AG20443 (cell line): ENCODE results near the gene SCT.
A peak's percentile ranks its signal among the peaks of the same experiment; 100 is the strongest.

ENCODE experiments used
- DNase-seq: peaks from one replicate; pipeline ENCODE4 v3.0.0; 2012; ENCODE audit warnings: low spot score, mixed read lengths

SCT gene

DNA sequence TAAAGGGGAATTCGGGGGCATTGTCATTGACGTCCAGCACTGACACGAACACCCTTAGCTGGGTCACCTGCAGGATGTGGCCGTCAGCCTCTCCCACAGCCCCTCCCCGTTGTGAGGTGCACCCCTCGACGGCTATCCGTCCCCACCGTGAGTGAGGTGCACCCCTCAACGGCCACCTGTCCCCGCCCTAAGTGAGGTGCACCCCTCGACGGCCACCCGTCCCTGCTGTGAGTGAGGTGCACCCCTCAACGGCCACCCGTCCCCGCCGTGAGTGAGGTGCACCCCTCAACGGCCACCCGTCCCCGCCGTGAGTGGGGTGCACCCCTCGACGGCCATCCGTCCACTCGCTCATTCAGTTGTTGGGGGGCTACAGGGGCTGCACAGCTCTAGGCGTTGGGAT lies 5.1 kb downstream of the SCT start:
- no peak for DNase-seq

DNA sequence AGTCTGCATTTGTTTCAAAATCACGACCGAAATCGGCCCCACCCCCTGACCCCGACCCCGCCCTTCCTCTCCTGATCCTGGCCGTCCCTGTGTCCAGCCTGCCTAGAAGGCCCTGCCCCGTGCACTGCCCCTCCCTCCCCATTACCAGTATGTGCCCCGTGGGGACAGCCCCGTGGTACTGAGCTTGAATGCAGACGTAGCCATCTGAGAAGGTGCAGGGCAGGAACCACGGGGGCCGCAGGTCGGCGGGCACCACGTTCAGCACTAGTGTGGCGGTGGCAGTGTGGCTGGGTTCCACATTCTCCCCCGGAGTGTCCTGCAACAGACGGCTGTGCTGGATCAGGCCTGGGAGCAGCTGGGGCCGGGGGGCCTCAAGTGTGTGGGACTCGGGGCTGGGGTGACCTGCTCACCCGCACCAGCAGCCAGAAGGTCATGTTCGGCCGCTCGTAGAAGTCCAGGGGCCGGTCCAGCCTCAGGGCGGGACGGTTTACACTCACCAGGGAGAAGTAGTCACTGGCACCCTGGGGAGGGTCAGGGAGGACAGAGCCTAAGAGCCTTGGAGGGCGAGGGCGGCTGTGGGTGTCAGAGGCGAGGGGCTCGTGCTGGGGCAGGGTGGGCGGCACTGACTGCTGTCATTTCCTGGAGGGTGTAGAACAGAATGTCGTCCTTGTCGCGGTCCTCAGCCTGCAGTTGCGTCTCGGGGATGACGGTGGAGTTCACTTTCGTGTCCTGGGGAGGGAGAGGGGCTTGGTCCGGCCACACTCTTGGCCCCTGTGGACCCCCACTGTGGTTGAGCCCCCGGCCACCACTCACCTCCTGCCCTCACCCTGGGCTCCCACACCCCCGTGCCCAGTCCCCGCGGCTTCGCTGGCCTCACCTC lies 5.8 kb downstream of the SCT start:
- no peak for DNase-seq

DNA sequence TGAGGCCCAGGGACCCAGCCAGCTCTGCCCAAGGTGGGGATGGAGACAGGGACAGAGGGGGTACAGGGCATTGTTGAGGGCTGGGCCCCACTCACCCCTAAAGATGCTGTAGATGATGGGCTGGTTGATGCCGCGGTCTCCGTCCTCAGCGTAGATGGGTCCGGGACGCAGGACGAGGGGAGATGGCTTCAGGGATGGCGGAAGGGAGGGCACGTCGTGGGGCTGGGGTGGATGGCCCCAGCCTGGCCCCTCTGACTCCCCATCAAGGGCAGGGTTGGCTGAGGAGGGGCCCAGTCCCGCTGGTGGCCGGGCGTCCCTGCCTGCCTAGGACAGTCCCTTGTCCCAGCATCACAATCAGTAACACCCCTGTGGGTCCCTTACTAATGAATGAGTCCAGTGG lies 6.8 kb downstream of the SCT start:
- DNase-seq, result no peak

DNA sequence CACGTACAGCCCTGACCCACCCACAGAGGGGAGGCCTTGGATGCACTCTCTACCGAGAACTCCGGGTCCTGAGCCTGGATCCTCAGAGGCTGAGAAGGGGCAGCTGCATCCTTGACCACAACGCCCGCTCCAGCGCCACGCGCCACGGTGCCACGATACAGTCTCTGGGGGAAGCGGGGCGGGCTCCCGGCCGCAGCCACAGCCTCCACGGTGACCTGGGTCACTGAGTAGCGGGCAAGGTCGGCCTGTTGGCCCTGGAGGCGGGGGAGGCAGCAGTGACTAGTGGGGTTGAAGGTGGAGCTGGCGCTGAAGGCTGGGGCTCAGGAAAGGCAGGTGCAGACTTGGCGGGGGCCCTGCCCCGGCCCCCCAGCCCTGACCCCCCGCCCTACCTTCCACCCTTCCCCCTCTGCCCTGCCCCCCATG lies 7.3 kb downstream of the SCT start:
- DNase-seq, result no peak

DNA sequence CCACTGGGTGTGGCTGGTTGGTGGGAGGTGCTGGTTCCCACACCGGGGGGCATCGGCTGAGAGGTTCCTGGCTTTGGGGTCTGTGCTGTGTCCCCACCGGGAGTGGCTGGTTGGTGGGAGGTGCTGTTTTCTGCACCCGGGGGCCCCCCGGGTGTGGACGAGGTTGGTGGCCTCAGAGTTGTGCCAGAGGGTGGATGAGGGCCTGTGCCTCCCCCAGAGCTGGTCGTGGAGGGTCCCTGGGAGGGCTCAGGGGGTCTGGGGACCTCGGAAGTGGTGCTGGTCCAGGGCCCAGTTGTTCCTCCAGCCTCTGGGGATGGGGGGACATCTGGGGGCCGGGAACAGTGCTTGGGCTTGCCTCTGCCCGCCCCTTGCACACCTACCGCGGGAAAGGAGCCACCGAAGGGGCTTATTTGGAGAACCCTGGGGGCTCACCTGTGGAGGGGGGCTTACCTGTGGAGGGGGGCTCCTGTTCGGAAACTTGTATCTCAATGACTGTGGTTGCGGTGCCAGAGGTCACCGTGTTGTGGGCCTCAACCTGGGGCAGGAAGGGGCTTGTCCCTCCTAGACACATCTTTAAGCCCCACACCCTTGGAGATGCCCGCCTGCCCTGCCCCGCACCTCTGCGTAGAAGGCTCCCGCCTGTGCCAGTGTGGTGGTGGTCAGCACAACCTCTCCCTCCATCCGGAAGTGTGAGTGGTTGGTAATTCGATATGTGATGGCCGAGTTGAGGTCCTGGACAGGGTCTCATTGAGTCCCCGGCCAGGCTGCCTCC lies 7.9 kb downstream of the SCT start:
- no peak for DNase-seq

DNA sequence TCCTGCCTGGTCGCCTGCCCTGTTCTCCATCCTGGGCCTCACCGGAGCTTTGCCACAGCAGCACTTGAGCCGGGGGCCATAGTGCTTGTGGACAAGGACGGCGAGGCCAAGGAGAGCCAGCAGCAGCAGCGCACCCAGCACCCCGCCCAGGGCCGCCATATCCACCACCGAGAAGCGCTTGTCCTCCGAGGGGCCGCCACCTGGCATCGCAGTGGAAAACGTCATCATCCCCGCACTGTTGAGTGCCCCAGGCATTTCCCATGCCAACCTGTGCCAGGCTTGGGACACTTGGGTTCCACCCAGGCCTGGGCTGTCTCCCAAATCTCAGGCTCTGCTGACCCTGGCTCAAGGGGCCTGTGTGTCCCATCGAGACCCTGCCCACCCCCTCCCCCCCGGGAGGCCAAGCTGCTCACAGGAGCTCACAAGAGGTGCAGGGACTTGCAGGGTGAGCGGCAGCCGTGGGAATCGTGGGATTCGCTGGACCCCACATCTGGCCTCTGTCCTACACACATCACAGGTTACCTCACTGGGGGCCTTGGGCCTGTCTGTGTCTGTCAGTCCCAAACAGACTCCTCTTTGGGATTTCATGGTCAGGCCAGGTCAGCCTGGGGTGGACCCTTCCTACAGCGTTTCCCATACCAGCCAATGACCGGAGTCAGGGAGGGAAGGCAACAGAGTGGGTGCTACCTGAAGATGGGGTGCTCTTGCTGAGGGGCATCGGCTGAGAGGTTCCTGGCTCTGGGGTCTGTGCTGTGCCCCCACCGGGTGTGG lies 8.9 kb downstream of the SCT start:
- DNase-seq, result no peak

DNA sequence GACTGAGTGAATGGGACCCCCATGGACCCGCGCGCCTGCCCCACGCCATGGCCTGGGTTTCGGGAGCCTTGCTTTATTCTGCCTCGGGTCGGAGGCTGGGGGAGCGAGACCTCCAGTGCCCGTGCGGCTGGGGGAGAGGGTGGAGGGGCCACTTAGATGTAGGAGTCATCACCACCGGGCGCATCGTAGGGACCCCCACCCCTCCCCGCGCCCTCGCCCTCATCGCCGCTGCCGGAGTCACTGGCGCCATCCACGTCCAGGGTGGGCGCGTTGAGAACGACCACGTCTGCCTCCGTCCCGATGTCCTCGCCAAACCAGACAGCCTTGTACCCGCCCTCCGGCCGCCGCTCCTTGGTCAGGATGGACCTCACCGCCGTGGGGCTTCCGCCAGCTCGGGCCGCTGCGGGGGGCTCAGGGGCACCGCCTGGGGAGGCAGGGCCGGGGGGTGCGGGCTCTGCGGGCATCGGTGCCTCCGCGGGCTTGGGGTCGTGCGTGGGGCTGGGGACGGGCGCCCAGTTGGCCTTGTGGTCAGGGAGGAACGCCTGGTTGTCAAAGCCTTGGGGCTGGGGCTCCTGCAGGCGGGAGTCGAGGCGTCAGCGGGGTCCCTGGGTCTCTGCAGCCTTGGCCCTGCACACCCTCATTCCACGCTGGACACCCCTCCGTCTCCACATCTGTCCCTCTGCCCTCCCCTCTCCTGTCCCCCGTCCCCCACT lies 9.6 kb downstream of the SCT start:
- no peak for DNase-seq

DNA sequence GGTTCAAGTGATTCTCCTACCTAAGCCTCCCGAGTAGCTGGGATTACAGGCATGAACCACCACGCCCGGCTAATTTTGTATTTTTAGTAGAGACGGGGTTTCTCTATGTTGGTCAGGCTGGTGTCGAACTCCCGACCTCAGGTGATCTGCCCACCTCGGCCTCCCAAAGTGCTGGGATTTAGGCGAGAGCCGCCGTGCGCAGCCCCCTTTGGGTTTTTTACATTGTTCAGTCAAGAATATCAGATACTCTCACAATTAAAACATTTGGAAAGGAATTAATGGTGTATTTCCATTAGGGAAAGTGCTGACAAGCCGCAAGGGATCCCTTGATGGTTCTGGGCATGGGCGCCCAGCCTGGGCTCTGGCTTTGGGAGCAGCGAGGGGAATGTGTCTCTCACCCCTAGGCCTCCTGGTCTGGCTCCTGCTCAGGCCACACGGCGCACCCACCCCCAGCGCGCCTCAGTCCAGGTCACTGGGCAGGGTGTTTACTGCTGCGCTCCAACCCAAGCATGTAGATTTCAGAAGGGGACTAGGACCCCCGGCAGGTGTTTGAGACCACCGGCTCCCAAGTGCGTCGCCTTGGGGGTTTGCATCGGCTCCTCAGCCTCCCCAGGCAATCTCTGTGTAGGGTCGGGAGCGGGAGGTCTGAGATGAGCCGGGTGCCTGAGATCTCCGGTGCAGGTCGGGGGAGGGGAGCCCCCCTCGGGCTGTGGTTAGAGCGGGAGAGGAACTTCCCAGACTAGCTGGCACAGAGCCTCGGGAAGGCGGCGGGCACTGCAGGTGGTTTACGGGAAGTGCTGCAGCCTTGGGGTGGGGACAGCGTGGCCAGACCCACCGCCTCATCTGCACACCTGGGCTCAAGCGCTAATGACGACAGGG lies 10.4 kb downstream of the SCT start:
- no peak for DNase-seq

DNA sequence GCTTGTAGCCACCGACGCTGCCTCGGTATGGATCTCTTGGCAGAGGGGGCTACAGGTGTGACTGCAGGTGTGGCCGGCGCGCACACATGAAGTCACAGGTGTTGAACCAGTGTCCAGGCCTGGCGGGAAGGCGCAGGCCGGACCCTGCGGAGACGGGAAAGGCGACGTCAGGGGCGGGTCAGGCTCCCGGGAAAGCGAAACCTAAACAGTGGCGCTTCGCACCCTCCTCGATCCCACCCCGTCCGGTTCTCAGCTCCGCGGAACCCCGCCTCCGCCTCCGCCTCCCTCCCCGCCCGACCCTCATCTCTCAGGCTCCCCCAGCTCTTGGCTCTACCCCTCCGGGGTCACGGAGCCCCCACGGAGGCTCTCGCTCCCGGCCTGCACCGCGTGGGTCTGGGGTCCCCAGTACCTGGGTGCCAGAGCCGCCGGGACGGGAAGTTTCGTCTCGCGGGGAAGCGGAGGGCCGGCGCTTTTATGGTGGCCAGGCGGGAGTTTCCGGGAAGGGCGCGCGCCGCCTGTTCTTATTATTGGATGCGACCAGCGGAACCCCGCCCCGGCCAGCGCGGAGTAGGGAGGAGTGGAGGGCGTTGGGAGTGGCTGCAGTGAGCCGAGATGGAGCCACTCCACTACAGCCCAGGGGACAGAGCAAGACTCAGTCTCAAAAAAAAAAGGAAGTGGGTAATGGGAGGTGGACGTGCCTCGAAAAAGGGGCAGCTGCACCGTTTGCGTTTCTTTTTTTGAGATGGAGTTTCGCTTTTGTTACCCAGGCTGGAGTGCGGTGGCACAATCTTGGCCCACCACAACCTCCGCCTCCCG lies 11.3 kb downstream of the SCT start, which contains the start of gene IRF7:
Gene IRF7, minus strand, starts transcription at position 447 of the 816 bp plus-strand sequence. CDS start 586 bp downstream, outside the sequence.
- peak; percentile 96 for DNase-seq

DNA sequence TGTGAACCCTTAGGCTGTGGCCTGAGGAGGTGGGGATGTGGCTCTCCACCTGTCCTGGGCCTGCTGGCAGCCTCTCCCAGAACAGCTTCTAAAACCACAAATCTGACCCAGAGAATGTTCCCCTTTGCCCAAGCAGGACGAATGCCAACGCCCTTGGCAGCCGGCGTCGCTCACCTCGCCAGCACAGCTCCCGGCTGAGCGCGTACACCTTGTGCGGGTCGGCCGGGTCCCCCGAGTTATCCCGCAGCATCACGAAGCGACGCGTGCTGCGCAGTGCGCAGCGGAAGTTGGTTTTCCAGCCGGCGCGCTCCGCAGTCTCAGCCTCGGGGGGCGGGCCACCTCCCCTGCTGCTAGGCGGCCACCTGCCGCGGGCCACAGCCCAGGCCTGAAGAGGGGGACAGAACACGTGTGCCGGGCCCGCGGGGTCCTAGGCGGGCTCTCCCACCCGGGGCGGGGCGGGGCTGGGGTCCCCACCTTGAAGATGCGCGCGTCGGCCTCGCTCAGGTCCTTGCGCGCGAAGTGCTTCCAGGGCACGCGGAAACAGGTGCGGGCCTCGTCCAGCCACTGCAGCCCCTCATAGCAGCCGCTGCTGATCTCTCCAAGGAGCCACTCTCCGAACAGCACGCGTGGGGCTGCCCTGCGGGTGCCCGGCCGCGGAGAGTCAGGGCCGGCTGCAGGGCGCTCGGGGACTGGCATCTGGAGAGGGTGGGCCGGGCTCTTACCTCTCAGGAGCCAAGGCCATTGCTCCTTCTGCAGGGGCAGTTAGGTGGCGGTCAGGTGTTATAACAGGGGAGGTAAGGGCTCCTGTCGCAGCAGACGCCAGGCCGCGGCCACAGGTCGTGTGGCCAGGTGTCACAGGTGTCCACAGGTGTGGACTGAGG lies 12.1 kb downstream of the SCT start:
- DNase-seq, result no peak

DNA sequence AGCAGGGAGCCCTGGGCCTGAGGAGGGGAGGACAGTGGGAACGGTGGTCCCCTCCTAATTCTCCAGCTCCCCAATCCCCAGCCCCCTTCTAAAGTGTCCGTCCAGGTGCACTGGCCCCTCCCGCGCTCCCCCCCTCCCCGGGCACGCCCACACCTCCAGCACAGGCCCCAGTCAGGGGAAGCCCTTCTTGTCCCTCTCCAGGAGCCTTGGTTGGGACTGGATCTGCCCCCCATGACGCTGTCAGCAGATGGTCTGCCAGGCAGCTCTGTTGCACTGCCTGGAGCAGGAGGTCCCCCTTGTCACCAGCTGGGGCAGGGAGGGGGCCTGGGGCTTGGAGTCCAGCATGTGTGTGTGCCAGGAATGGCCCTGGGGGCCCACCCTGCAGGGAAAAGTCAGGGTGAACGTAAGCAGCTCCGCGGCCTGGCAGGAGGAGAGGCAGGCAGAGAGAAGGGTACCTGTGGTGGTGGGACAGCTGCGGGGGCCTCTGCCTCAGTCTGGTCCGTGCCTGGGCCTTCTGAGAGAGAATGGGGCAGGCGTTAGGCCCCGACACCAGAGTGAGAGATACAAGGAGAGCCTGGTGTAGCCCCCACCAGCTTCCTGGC lies 12.9 kb downstream of the SCT start:
- DNase-seq, result no peak

DNA sequence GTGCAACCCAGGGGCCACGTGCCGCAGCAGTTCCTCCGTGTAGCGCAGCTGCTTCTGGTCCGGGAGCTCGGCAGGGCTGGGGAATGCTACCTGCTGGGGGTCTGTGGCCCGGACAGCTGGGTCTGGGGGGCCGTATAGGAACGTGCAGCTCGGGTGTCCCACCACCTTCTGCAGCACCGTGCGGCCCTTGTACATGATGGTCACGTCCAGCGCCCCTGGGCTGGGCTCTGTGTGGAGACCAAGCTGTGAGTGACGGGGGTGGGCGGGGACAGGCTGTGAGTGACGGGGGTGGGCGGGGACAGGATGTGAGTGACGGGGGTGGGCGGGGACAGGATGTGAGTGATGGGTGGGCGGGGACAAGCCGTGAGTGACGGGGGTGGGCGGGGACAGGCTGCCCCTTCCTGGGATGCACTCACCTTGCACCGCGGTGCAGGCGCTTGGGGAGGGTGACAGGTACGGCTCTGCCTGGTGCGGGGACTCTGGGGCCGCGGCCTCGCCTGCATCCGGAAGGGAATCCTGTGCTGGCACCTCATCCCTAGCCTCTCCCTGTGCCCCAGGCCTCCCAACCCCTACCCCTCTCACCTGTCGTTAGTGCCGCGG lies 13.5 kb downstream of the SCT start:
- no peak for DNase-seq

DNA sequence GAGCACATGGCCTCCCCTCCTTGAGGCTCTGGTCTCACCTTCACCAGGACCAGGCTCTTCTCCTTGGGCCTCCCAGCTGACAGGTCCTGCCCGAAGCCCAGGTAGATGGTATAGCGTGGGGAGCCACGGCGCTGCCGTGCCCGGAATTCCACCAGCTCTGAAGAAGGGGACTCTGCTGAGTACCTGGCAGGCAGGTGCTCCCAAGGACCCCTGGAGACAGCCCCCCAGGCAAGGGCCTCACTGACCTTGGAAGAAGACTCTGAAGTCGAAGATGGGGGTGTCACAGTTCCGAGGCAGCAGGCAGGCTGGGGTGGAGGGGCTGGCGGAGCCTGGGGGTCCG lies 14.1 kb downstream of the SCT start:
- no peak for DNase-seq

DNA sequence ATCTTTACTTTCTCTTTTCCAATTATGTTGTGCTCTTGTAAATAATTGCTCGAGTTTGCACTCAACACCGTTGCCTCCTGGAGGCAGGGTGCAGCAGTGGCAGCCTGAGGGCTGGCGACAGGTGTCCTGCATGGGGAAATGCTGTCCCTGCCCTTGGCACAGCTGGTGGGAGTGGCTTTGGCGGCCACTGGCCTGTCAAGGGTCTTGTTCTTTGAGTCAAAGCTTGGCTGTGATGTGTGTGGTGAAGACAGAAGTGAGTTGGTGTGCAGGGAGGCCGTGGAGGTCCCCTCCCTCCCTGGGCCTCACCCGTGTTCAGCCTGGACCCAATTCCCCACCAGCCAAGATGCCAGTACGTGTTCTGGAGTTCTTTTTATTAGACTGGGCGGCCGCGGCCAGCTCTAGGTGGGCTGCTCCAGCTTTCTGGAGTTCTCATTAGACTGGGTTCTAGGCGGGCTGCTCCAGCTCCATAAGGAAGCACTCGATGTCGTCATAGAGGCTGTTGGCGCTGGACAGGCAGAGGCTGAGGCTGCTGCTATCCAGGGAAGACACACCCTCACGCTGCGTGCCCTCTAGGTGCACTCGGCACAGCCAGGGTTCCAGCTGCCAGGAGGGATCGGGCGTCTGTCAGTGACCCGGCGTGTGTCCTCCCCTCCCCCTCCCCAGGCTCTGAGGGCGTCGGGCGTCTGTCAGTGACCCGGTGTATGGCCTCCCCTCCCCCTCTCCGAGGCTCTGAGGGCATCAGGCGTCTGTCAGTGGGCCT lies 14.6 kb downstream of the SCT start:
- DNase-seq, result peak; percentile 42

DNA sequence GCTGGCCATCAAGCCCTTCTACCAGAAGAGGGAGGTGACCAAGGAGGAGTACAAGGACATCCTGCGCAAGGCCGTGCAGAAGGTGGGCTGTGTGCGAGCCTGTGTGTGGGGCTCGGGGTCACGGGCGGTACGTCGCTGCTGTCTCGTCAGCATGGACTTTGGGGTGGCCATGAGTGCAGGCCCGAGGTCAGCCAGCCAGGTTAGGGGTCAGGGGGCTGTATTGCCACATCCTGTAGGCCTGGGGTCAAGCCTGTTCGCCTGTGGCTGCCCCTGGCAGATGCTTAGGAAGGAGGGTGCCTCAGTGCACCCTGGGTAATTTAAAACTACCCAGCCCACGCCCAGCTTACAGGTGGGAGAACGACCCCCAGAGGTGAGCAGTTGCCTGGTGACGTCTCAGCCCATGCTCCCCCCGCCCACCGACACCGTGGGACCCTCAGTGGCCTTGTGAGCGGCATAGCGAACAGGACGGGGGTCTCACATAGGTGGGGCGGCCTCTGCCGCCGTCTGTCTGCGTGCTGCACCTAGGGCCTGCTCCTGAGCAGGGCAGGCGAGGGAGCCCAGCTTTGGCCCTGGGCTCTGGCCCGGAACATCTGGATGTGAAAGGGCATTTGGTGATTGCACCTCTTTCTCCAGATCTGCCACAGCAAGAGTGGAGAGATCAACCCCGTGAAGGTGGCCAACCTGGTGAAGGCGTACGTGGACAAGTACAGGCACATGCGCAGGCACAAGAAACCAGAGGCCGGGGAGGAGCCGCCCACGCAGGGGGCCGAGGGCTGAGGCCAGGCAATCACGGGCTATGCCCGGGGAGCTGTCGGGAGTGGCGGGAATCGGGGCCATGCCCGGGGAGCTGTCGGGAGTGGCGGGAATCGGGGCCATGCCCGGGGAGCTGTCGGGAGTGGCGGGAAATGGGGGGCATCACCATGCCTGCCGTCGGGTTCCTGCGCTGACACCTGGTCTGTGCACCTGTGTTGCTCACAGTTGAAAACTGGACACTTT lies 15.7 kb downstream of the SCT start:
- no peak for DNase-seq

DNA sequence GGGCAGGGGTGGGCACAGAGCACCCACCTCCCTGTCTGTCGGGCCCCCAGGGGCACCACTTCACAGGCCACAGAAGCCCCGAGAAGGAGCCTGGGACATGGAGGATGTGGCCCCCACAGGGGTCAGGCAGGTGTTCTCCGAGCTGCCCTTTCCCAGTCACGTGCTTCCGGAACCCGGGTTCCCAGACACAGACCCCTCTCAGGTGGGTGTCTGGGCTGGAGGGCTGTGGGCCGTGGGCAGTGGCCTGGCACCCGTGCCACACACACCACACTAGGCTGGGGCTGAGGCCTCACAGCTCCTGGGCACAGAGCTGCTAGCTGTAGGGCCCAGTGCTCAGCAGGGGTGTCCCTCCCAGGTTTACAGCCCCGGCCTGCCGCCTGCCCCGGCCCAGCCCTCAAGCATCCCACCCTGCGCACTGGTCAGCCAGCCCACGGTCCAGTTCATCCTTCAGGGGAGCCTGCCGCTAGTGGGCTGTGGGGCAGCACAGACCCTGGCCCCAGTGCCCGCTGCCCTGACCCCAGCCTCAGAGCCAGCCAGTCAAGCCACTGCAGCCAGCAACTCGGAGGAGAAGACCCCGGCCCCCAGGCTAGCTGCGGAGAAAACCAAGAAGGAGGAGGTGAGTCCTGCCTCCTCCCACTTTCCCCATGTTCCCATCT lies 16.7 kb downstream of the SCT start:
- DNase-seq, result no peak
